ENCODE data around the gene PPP2R5A. TPM values are rescaled to one million over a fixed set of nuclear protein-coding genes. Genes with fewer than 3 reads are reported as not detected.
"Not testable (repeated sequence)": the region's sequence is repeated elsewhere in the genome, so short reads cannot be mapped to it uniquely, and the experiment has no call there.

The PPP2R5A gene
- total RNA-seq, 1 donor from 2014 or later: 51.2 TPM

GRCh38 chr1:212351588-212352362 lies 66.6 kb downstream of the PPP2R5A start:
- intact Hi-C loops (cut with micrococcal nuclease): no loop called here

- intact Hi-C loops (cut with micrococcal nuclease): no loop called here
Observed at GRCh38 chr1:212353181-212353580, 68.0 kb downstream of the PPP2R5A start.

- intact Hi-C loops (cut with micrococcal nuclease): no loop called here
Observed at GRCh38 chr1:212354464-212354863, 69.3 kb downstream of the PPP2R5A start.

GRCh38 chr1:212355230-212355969 lies 70.2 kb downstream of the PPP2R5A start:
- intact Hi-C loops (cut with micrococcal nuclease): no loop called here

- intact Hi-C loops (cut with micrococcal nuclease): loop anchor here (5.0 kb wide), 1 partner anchor 43 kb away; no protein-coding TSS in a partner anchor
Observed at GRCh38 chr1:212359794-212360479, 74.7 kb downstream of the PPP2R5A start.

GRCh38 chr1:212364985-212365384 lies 79.8 kb downstream of the PPP2R5A start:
- intact Hi-C loops (cut with micrococcal nuclease): loop anchor here (5.0 kb wide), 3 partner anchors 48 to 668 kb away; no protein-coding TSS in a partner anchor

GRCh38 chr1:212366901-212367300 lies 81.7 kb downstream of the PPP2R5A start:
- intact Hi-C loops (cut with micrococcal nuclease): loop anchor here (5.0 kb wide), 2 partner anchors 210 to 670 kb away; no protein-coding TSS in a partner anchor

GRCh38 chr1:212367474-212368072 lies 82.4 kb downstream of the PPP2R5A start:
- intact Hi-C loops (cut with micrococcal nuclease): loop anchor here (1.0 to 5.0 kb wide), 10 partner anchors 76 to 687 kb away; partner anchors contain the start of genes DTL and INTS7

- intact Hi-C loops (cut with micrococcal nuclease): loop anchor here (1.0 to 5.0 kb wide), 10 partner anchors 77 to 688 kb away; partner anchors contain the start of genes DTL and INTS7
Observed at GRCh38 chr1:212368073-212368484, 82.9 kb downstream of the PPP2R5A start.

GRCh38 chr1:212375986-212376385 lies 90.8 kb downstream of the PPP2R5A start:
- intact Hi-C loops (cut with micrococcal nuclease): no loop called here

GRCh38 chr1:212377644-212378043 lies 92.4 kb downstream of the PPP2R5A start:
- intact Hi-C loops (cut with micrococcal nuclease): no loop called here

- intact Hi-C loops (cut with micrococcal nuclease): no loop called here
Observed at GRCh38 chr1:212379366-212379765, 94.2 kb downstream of the PPP2R5A start.

- intact Hi-C loops (cut with micrococcal nuclease): no loop called here
Observed at GRCh38 chr1:212381397-212382035, 96.3 kb downstream of the PPP2R5A start.

- intact Hi-C loops (cut with micrococcal nuclease): no loop called here
Observed at GRCh38 chr1:212386029-212386428, 100.8 kb downstream of the PPP2R5A start.

GRCh38 chr1:212388985-212389716 lies 103.9 kb downstream of the PPP2R5A start:
- intact Hi-C loops (cut with micrococcal nuclease): no loop called here

- intact Hi-C loops (cut with micrococcal nuclease): not testable (repeated sequence)
Observed at GRCh38 chr1:212395678-212396437, 110.6 kb downstream of the PPP2R5A start.

- intact Hi-C loops (cut with micrococcal nuclease): no loop called here
Observed at GRCh38 chr1:212396638-212397037, 111.4 kb downstream of the PPP2R5A start.

GRCh38 chr1:212397171-212397570 lies 112.0 kb downstream of the PPP2R5A start:
- intact Hi-C loops (cut with micrococcal nuclease): no loop called here

GRCh38 chr1:212401042-212401441 lies 115.8 kb downstream of the PPP2R5A start:
- intact Hi-C loops (cut with micrococcal nuclease): no loop called here
